ENCODE data around the gene MKLN1. TPM values are rescaled to one million over a fixed set of nuclear protein-coding genes. Genes with fewer than 3 reads are reported as not detected.

Gene MKLN1
- total and polyA plus RNA-seq, 12 donors: 9.5 to 48.2 (median 41.1) TPM

- intact Hi-C loops (cut with DNase I): loop anchor here in 1 of 10 donors (10.0 kb wide), 1 partner anchor 1109 kb away; no protein-coding TSS in a partner anchor
- Histone ChIP-seq H3K4me1 (peaks cover 0 to 14% (median 6%) of the 10 kb centered on the region in 9 donors), H3K36me3 (peaks cover 0 to 3% (median 0%) of the 10 kb centered on the region in 9 donors), H3K27me3 (no peaks in the 10 kb centered on the region), H3K4me3 (no peak overlapping the region), H3K27ac (no peak overlapping the region), H3K9me3 (no peaks in the 10 kb centered on the region)
- no peak for TF ChIP-seq CTCF (IDR thresholded peaks at IDR 0.05)
- DNase-seq (no peak), ATAC-seq (no peak)
- 85 to 95% methylated on average over 2 of the region's 2 CpGs for WGBS, 2 donors
Observed at GRCh38 chr7:131383417-131384285, 56.0 kb downstream of the MKLN1 start.

- Histone ChIP-seq H3K9me3 (no peaks in the 10 kb centered on the region), H3K27ac (no peak overlapping the region), H3K36me3 (peaks cover 0 to 8% (median 0%) of the 10 kb centered on the region in 9 donors), H3K4me1 (peaks cover 0 to 14% (median 6%) of the 10 kb centered on the region in 9 donors), H3K27me3 (no peaks in the 10 kb centered on the region), H3K4me3 (no peak overlapping the region)
- 95 to 96% methylated on average over 2 of the region's 2 CpGs for WGBS, 2 donors
- no peak for ATAC-seq
- TF ChIP-seq CTCF (IDR thresholded peaks at IDR 0.05): no peak
- no peak for DNase-seq
- intact Hi-C loops (cut with DNase I): loop anchor here in 1 of 10 donors (10.0 kb wide), 1 partner anchor 1109 kb away; no protein-coding TSS in a partner anchor
Observed at GRCh38 chr7:131384286-131384635, 56.6 kb downstream of the MKLN1 start.

GRCh38 chr7:131385039-131385605, 57.4 kb downstream of the MKLN1 start:
- DNase-seq: no peak
- no peaks in the 10 kb centered on the region for H3K27me3 ChIP-seq
- peaks cover 0 to 12% (median 6%) of the 10 kb centered on the region in 9 donors for H3K4me1 ChIP-seq
- H3K9me3 ChIP-seq: no peaks in the 10 kb centered on the region
- H3K36me3 ChIP-seq: peaks cover 0 to 15% (median 3%) of the 10 kb centered on the region in 9 donors
- no peak overlapping the region for H3K27ac ChIP-seq
- ATAC-seq: no peak
- no peak for TF ChIP-seq CTCF (IDR thresholded peaks at IDR 0.05)
- H3K4me3 ChIP-seq: no peak overlapping the region
- 81 to 84% methylated on average over 8 of the region's 8 CpGs for WGBS, 2 donors
- intact Hi-C loops (cut with DNase I): loop anchor here in 2 of 10 donors (5.0 to 10.0 kb wide), 2 partner anchors 1082 to 1110 kb away; no protein-coding TSS in a partner anchor

- DNase-seq: no peak
- TF ChIP-seq CTCF (IDR thresholded peaks at IDR 0.05): no peak
- 100% methylated on average over 1 of the region's 1 CpG for WGBS, 2 donors
- Histone ChIP-seq H3K4me3 (no peak overlapping the region), H3K4me1 (peaks cover 0 to 11% (median 6%) of the 10 kb centered on the region in 9 donors), H3K36me3 (peaks cover 0 to 19% (median 3%) of the 10 kb centered on the region in 9 donors), H3K9me3 (no peaks in the 10 kb centered on the region), H3K27ac (no peak overlapping the region), H3K27me3 (no peaks in the 10 kb centered on the region)
- no peak for ATAC-seq
- intact Hi-C loops (cut with DNase I): loop anchor here in 2 of 10 donors (5.0 to 10.0 kb wide), 2 partner anchors 1079 to 1113 kb away; no protein-coding TSS in a partner anchor
Observed at GRCh38 chr7:131388126-131388525, 60.5 kb downstream of the MKLN1 start.
